ENCODE results near the gene FAM53B. TPM values are rescaled to one million over a fixed set of nuclear protein-coding genes. Genes with fewer than 3 reads are reported as not detected.

FAM53B gene
- total RNA-seq, 1 experiment from 2014 or later = 11.2 TPM

- Mint-ChIP-seq H3K4me1 (ENCODE audit: low read depth, unreplicated experiment) (no peaks in the 10 kb centered on the region), H3K9me3 (ENCODE audit: low read depth, unreplicated experiment) (no peaks in the 10 kb centered on the region), H3K4me3 (ENCODE audit: low read depth, unreplicated experiment) (no peak overlapping the region), H3K27ac (ENCODE audit: unreplicated experiment) (no peak overlapping the region), H3K27me3 (ENCODE audit: unreplicated experiment) (no peaks in the 10 kb centered on the region), H3K36me3 (ENCODE audit: insufficient read depth, unreplicated experiment) (no peaks in the 10 kb centered on the region)
- TF ChIP-seq CTCF (IDR thresholded peaks at IDR 0.05; ENCODE audit: unreplicated experiment) = no peak
- CTCF ChIA-PET = no interaction called here
- no TSS peak for BruUV-seq (replicated peaks)
- intact Hi-C loops (cut with micrococcal nuclease; ENCODE audit: unreplicated experiment) = no loop called here
- no peak for DNase-seq
Measured at GRCh38 chr10:124660404-124661125, 83.6 kb downstream of the FAM53B start.

DNA sequence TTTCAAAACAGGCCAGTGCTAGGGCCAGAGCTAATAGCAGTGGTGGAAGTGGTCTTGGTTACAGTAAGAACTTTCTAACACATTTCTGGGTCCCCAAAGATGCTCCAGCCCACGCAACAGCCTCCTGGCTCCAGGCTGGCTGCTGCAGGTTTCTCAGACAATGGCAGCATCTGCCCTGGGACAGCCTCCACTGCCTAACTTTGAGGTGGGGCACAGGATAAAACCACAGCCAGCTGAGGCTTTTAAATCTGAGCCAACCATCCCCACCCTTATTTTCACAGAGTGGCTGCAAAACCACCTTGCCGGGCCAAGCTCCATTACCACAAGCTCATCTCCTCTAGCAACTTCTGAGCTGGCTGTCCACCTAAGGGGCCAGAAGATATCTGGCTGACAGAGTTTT lies 84.8 kb downstream of the FAM53B start:
- BruUV-seq (replicated peaks) = no TSS peak
- H3K4me1 Mint-ChIP-seq (ENCODE audit: low read depth, unreplicated experiment) = no peaks in the 10 kb centered on the region
- no peak for DNase-seq
- H3K36me3 Mint-ChIP-seq (ENCODE audit: insufficient read depth, unreplicated experiment) = no peaks in the 10 kb centered on the region
- H3K4me3 Mint-ChIP-seq (ENCODE audit: low read depth, unreplicated experiment) = no peak overlapping the region
- no peak for TF ChIP-seq CTCF (IDR thresholded peaks at IDR 0.05; ENCODE audit: unreplicated experiment)
- H3K9me3 Mint-ChIP-seq (ENCODE audit: low read depth, unreplicated experiment) = no peaks in the 10 kb centered on the region
- CTCF ChIA-PET = no interaction called here
- H3K27me3 Mint-ChIP-seq (ENCODE audit: unreplicated experiment) = no peaks in the 10 kb centered on the region
- H3K27ac Mint-ChIP-seq (ENCODE audit: unreplicated experiment) = no peak overlapping the region
- intact Hi-C loops (cut with micrococcal nuclease; ENCODE audit: unreplicated experiment) = no loop called here

- no peaks in the 10 kb centered on the region for H3K36me3 Mint-ChIP-seq (ENCODE audit: insufficient read depth, unreplicated experiment)
- H3K9me3 Mint-ChIP-seq (ENCODE audit: low read depth, unreplicated experiment) = no peaks in the 10 kb centered on the region
- DNase-seq = no peak
- TF ChIP-seq CTCF (IDR thresholded peaks at IDR 0.05; ENCODE audit: unreplicated experiment) = no peak
- BruUV-seq (replicated peaks) = no TSS peak
- H3K27me3 Mint-ChIP-seq (ENCODE audit: unreplicated experiment) = no peaks in the 10 kb centered on the region
- no peak overlapping the region for H3K4me3 Mint-ChIP-seq (ENCODE audit: low read depth, unreplicated experiment)
- no peak overlapping the region for H3K27ac Mint-ChIP-seq (ENCODE audit: unreplicated experiment)
- no peaks in the 10 kb centered on the region for H3K4me1 Mint-ChIP-seq (ENCODE audit: low read depth, unreplicated experiment)
- CTCF ChIA-PET = no interaction called here
- intact Hi-C loops (cut with micrococcal nuclease; ENCODE audit: unreplicated experiment) = no loop called here
Measured at GRCh38 chr10:124658591-124659242, 85.5 kb downstream of the FAM53B start.

GRCh38 chr10:124657806-124658205 lies 86.4 kb downstream of the FAM53B start:
- Mint-ChIP-seq H3K4me1 (ENCODE audit: low read depth, unreplicated experiment) (no peaks in the 10 kb centered on the region), H3K27ac (ENCODE audit: unreplicated experiment) (no peak overlapping the region), H3K4me3 (ENCODE audit: low read depth, unreplicated experiment) (no peak overlapping the region), H3K36me3 (ENCODE audit: insufficient read depth, unreplicated experiment) (no peaks in the 10 kb centered on the region), H3K27me3 (ENCODE audit: unreplicated experiment) (no peaks in the 10 kb centered on the region), H3K9me3 (ENCODE audit: low read depth, unreplicated experiment) (no peaks in the 10 kb centered on the region)
- no TSS peak for BruUV-seq (replicated peaks)
- intact Hi-C loops (cut with micrococcal nuclease; ENCODE audit: unreplicated experiment) = no loop called here
- no peak for TF ChIP-seq CTCF (IDR thresholded peaks at IDR 0.05; ENCODE audit: unreplicated experiment)
- CTCF ChIA-PET = no interaction called here
- DNase-seq = no peak

Data from Calu3 (cell line).